Epithelial cell of prostate (primary cell): Measurements from ENCODE around the gene HS2ST1.
"Not testable (repeated sequence)": the region's sequence is repeated elsewhere in the genome, so short reads cannot be mapped to it uniquely, and the experiment has no call there.

Experiments used
- DNase-seq: peaks from one replicate; pipeline ENCODE4 v3.0.0-alpha.2; 2011; ENCODE audit warnings: low read depth, low spot score
- H3K27ac ChIP-seq: fragments of 450-650 bp; 2 replicates; pipeline ENCODE4 v1.5.1; 2017; ENCODE audit warnings: mild to moderate bottlenecking

HS2ST1 gene

GRCh38 chr1:86914601-86914997 lies at the start of gene HS2ST1:
Gene HS2ST1, plus strand, starts transcription at chr1:86914635.
- no peak for DNase-seq
- peak within 1 kb of the TSS; percentile 80 for H3K27ac ChIP-seq

GRCh38 chr1:86865973-86866637 lies 48.3 kb upstream of the HS2ST1 start:
- DNase-seq, result no peak
- no peak overlapping the region for H3K27ac ChIP-seq

GRCh38 chr1:86866665-86867064 lies 47.8 kb upstream of the HS2ST1 start:
- no peak for DNase-seq
- H3K27ac ChIP-seq, result no peak overlapping the region

- H3K27ac ChIP-seq, result not testable (repeated sequence)
Measured at GRCh38 chr1:86867278-86867677, 47.2 kb upstream of the HS2ST1 start.

GRCh38 chr1:86868477-86868876 lies 46.0 kb upstream of the HS2ST1 start:
- H3K27ac ChIP-seq, result no peak overlapping the region
- DNase-seq, result no peak

More at GRCh38 chr1:86867278-86867677, 47.2 kb upstream of the HS2ST1 start:
- not testable (repeated sequence) for DNase-seq

GRCh38 chr1:86871001-86871400 lies 43.4 kb upstream of the HS2ST1 start:
- no peak overlapping the region for H3K27ac ChIP-seq
- no peak for DNase-seq

- no peak for DNase-seq
- no peak overlapping the region for H3K27ac ChIP-seq
Measured at GRCh38 chr1:86872086-86872485, 42.3 kb upstream of the HS2ST1 start.

- no peak overlapping the region for H3K27ac ChIP-seq
- DNase-seq, result no peak
Measured at GRCh38 chr1:86875722-86876121, 38.7 kb upstream of the HS2ST1 start.

GRCh38 chr1:86887479-86888162 lies 26.8 kb upstream of the HS2ST1 start:
- no peak overlapping the region for H3K27ac ChIP-seq
- no peak for DNase-seq

GRCh38 chr1:86888327-86888726 lies 26.1 kb upstream of the HS2ST1 start:
- no peak for DNase-seq
- H3K27ac ChIP-seq, result no peak overlapping the region

- not testable (repeated sequence) for DNase-seq, H3K27ac ChIP-seq
Measured at GRCh38 chr1:86899401-86899800, 15.0 kb upstream of the HS2ST1 start.

- DNase-seq, result no peak
- H3K27ac ChIP-seq, result no peak overlapping the region
Measured at GRCh38 chr1:86905875-86906274, 8.6 kb upstream of the HS2ST1 start.

- no peak overlapping the region for H3K27ac ChIP-seq
- DNase-seq, result no peak
Measured at GRCh38 chr1:86906419-86906818, 8.0 kb upstream of the HS2ST1 start.

GRCh38 chr1:86912281-86912900 lies 2.0 kb upstream of the HS2ST1 start:
- H3K27ac ChIP-seq, result no peak overlapping the region
- DNase-seq, result no peak

GRCh38 chr1:86913399-86913895 lies 988 bp upstream of the HS2ST1 start:
- DNase-seq, result no peak
- H3K27ac ChIP-seq, result peak overlapping the region; percentile 80

- DNase-seq, result peak; percentile 99
- H3K27ac ChIP-seq, result peak within 1 kb of the TSS; percentile 80
Measured at GRCh38 chr1:86913896-86914600, 387 bp upstream of the HS2ST1 start, which contains the start of gene SELENOF. Gene SELENOF, minus strand, starts transcription at chr1:86914126. Its CDS starts 15 bp downstream, at chr1:86914111.

- peak overlapping the region; percentile 80 for H3K27ac ChIP-seq
- no peak for DNase-seq
Measured at GRCh38 chr1:86914998-86915736, 732 bp downstream of the HS2ST1 start.

GRCh38 chr1:86915737-86916235 lies 1.4 kb downstream of the HS2ST1 start:
- DNase-seq, result no peak
- H3K27ac ChIP-seq, result peak overlapping the region; percentile 80

- H3K27ac ChIP-seq, result no peak overlapping the region
- no peak for DNase-seq
Measured at GRCh38 chr1:86916752-86917151, 2.3 kb downstream of the HS2ST1 start.

- H3K27ac ChIP-seq, result no peak overlapping the region
- no peak for DNase-seq
Measured at GRCh38 chr1:86922445-86922844, 8.0 kb downstream of the HS2ST1 start.
